ENCODE measurements around the gene ATP5ME. TPM values are rescaled to one million over a fixed set of nuclear protein-coding genes. Genes with fewer than 3 reads are reported as not detected.

The ATP5ME gene
- total RNA-seq, 1 experiment from 2014 or later, result 425 TPM

- peak; percentile 61 for DNase-seq
- Histone ChIP-seq H3K23me2 (ENCODE audit: insufficient read length, low read depth, low read length, poor library complexity, severe bottlenecking) (no peaks in the 10 kb centered on the region), H3K27ac (ENCODE audit: insufficient read length, low read depth, low read length) (no peak within 1 kb of the TSS), H4K91ac (ENCODE audit: insufficient read length, low read depth, low read length) (no peak within 1 kb of the TSS), H4K8ac (replicated peaks; ENCODE audit: insufficient read length, low read depth, low read length) (no peak within 1 kb of the TSS), H3K4me1 (ENCODE audit: insufficient read depth, low read length) (no peaks in the 10 kb centered on the region; the same call in 1 of the 2 replicates), H3T11ph (ENCODE audit: low read length) (no peak within 1 kb of the TSS), H2BK12ac (ENCODE audit: insufficient read length, low read depth, low read length) (no peak within 1 kb of the TSS), H2BK20ac (ENCODE audit: low read depth, low read length, poor library complexity, severe bottlenecking) (no peak within 1 kb of the TSS), H3K27me3 (ENCODE audit: insufficient read depth, low read length) (no peaks in the 10 kb centered on the region; the same call in 1 of the 2 replicates), H3K18ac (ENCODE audit: insufficient read length, low read depth, low read length) (no peak within 1 kb of the TSS), H3K56ac (ENCODE audit: insufficient read length, low read depth, low read length) (no peak within 1 kb of the TSS), H2AK5ac (ENCODE audit: insufficient read length, low read length) (no peak within 1 kb of the TSS), H3K79me2 (ENCODE audit: insufficient read depth, low read length) (no peaks in the 10 kb centered on the region), H2BK5ac (ENCODE audit: insufficient read length, low read length) (no peak within 1 kb of the TSS), H3K23ac (ENCODE audit: insufficient read length, low read depth, low read length) (no peak within 1 kb of the TSS), H3K9ac (ENCODE audit: extremely low read depth, insufficient read length, low read length) (no peak within 1 kb of the TSS), H4K20me1 (ENCODE audit: control insufficient read depth, insufficient read depth, insufficient read length) (no peaks in the 10 kb centered on the region), H3K4me2 (ENCODE audit: insufficient read depth, insufficient read length, low read length) (no peak within 1 kb of the TSS), H2BK15ac (ENCODE audit: low read depth, low read length) (no peak within 1 kb of the TSS), H3K9me3 (ENCODE audit: control insufficient read depth, low read depth, low read length) (no peaks in the 10 kb centered on the region), H3K14ac (ENCODE audit: insufficient read depth, low read length) (no peak within 1 kb of the TSS), H2BK120ac (ENCODE audit: low read depth, low read length, poor library complexity, severe bottlenecking) (no peak within 1 kb of the TSS), H2AFZ (ENCODE audit: low read length) (no peak within 1 kb of the TSS), H4K5ac (ENCODE audit: insufficient read length, low read depth, low read length) (peak within 1 kb of the TSS; percentile 44), H3K4ac (ENCODE audit: low read depth, low read length) (no peak within 1 kb of the TSS), H3K79me1 (ENCODE audit: insufficient read depth, low read depth, low read length, poor library complexity, severe bottlenecking) (no peaks in the 10 kb centered on the region)
- Mint-ChIP-seq H3K9me3 (no peaks in the 10 kb centered on the region; a peak in 1 of 5 replicates), H3K4me3 (no peak within 1 kb of the TSS), H3K27me3 (ENCODE audit: low read depth) (peaks cover 25% of the 10 kb centered on the region), H3K4me1 (peaks cover 9 to 20% of the 10 kb centered on the region in 2 experiments), H3K36me3 (ENCODE audit: insufficient read depth in 1 of 3, low read depth in 3 of 3) (no peaks in the 10 kb centered on the region; a peak in 1 of 7 replicates), H3K27ac (peak within 1 kb of the TSS in 1 of 3 experiments; percentile 57; a peak in 2 of 7 replicates)
- no CpG with 5 or more reads among the region's 21 CpGs for WGBS (ENCODE audit: extremely low coverage, insufficient read length, low lambda C conversion rate)
- TF ChIP-seq CTCF (conservative IDR thresholded peaks at IDR 0.05), result peak; percentile 37; the same call in 1 of the 3 replicates
Observed at GRCh38 chr4:624705-625590, 49.1 kb downstream of the ATP5ME start, which contains the start of gene PDE6B. Gene PDE6B, plus strand, starts transcription at chr4:625573. Its CDS starts 54 bp downstream, at chr4:625627.

Data from H9 (cell line).